GM15510 (cell line): ENCODE results near the gene NTRK2.

Experiments
- POLR2A ChIP-seq: IDR thresholded peaks from 3 replicates; pipeline ENCODE4 v1.6.1; 2011; ENCODE audit warnings: borderline replicate concordance; ENCODE audit not compliant: insufficient read length; ENCODE audit errors: extremely low read depth

NTRK2 gene

DNA sequence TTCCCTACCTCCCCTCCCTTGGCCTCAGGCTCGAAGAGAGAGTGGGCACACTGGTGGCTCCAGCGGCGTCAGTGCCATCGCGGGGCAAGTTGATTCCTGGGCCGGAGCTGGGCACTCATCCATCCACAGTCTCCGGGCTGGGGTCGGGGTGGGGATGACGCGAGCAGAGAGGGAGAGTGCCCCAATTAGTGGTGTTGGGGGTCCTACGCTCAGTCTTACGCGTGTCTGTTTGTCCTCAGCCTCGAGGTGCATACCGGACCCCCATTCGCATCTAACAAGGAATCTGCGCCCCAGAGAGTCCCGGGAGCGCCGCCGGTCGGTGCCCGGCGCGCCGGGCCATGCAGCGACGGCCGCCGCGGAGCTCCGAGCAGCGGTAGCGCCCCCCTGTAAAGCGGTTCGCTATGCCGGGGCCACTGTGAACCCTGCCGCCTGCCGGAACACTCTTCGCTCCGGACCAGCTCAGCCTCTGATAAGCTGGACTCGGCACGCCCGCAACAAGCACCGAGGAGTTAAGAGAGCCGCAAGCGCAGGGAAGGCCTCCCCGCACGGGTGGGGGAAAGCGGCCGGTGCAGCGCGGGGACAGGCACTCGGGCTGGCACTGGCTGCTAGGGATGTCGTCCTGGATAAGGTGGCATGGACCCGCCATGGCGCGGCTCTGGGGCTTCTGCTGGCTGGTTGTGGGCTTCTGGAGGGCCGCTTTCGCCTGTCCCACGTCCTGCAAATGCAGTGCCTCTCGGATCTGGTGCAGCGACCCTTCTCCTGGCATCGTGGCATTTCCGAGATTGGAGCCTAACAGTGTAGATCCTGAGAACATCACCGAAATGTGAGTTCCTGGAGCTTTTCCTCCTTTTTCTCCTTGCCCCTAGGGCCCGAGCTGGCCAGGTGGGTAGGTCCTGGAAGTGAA lies 861 bp downstream of the NTRK2 start:
- no peak for TF ChIP-seq POLR2A

DNA sequence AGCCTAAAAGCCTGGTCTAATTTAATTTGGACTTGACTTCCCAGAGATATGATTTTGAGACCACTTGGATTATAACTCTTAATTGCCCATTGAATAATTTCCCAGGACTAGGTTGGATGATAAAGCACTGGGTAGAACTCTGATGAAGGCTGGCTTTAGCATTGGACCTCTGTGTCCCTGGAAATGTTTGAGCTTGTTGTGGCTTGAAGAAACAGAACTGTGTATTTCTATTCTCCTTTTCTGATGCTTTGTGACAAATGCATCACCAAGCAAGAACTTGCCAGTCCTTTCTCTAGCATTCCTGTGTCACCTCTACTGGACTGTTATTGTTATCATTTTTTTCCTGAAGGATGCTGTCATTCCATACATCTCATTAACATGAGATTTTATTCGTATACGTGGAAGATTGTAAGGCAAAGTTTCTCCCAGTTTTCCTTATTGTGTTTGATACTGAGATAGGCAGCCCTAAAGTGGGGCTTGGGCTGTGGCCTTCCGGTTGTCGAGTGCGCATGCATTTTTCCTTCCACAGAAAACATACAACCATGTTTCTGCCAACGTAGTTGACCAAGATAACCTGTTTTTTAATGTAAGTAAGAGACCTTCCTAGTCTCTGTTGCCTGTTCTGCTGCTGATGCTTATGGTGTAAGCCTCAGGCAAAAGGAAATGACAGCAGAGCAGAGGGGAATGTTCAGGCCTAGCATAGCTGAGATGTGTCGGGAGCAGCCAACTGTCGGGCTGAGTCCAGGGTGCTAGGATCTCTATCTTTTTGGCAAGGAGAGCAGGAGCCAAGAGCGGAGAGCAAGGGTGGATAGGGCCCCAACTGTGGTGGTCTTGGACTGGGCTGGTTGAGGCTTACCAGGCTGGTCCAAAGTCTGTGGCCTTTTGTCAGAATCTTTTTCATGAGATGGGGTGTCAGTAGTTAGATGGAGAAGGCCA lies 2.3 kb downstream of the NTRK2 start:
- no peak for TF ChIP-seq POLR2A

DNA sequence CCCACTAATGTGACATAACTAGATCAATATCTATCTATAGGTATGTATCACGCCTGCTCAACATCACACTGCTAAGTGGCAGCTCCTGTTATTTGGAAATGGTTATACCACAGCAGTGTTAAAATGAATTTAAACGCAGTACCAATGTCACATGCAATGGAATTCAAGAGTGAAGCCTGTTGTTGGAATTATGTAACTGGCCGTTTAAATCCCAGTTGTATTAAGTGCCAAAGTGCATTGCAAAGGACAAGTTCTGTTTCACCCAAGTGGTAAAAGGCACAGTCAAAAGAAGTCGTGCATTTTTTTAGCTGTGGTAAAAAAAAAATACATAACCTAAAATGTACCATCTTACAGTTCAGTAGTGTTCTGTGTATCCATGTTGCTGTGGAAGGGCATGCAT lies 4.3 kb downstream of the NTRK2 start:
- TF ChIP-seq POLR2A: no peak

DNA sequence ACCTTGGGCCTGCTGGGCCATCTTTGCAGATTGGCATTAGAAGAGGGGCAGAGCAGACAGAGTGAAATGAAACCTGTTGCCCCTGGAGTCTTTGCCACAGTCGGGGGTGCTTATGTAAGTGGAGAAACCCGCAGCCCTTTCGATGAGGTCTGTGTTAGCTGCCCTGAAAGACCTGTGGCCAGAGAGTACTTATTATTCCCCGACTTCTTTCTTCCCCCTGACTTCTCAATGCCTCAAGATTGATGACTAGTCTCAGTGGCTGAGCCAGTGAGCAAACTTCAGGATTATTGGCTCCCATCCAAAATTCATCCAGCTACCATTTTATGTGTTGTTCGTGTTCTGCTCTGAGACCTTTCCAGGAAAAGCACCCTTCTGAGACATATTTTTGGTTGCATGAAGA lies 7.6 kb downstream of the NTRK2 start:
- no peak for TF ChIP-seq POLR2A

DNA sequence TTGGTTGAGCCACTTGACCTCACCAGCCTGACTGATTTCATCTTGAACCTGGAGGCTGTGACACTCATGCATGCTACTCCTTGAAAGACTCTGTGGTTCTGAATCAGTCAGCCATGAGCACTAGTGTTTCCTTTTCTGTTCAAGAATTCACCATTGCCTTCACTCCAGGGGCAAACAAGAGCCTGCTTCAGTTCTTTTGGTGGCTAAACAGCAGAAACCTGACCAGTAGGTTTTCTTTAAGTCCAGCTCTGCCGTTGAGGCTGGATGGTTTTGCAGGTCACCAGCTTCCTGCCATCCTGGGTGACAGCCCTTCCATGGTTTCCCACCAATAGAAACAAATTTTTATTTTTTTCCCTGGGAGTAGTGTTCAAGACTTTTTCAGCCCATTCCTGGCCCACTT lies 10.0 kb downstream of the NTRK2 start:
- TF ChIP-seq POLR2A: no peak

DNA sequence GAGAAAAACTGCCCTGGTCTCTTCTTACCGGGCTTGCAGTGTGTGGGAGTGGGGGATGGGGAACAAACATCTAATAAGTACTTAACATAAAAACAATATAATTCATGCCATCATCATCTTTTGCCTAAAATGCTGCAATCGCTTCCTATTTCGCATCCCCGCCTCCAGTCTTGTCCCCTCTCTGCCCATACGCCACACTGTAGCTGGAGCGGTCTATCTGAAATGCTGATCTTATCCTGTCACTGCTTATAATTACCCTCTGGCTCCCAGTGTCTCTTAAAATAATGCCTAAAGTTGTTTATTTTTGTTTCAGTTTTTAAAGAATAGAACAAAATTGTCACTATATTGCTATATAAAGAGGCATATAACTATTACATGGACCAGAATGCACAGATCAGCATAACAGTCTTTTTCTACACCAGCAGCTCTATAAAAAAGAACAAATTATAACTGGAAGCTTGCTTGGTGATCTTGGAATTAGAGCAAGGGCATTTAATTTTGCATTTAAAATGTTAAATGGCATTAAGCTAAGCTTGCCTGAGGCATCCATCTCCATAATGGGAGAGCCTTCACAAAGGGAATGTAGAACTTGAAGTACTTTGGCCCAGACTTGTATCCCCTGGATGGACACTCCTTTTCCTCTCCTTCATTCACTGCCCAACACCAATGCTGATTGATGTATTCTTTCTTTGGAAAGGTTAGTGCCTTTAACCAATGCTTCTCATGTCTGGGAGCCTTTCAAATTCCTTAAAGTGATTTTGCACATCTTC lies 12.2 kb downstream of the NTRK2 start:
- no peak for TF ChIP-seq POLR2A

- TF ChIP-seq POLR2A: no peak
Observed at GRCh38 chr9:84686068-84686467, 16.5 kb downstream of the NTRK2 start.

- no peak for TF ChIP-seq POLR2A
Observed at GRCh38 chr9:84688956-84689355, 19.4 kb downstream of the NTRK2 start.

- no peak for TF ChIP-seq POLR2A
Observed at GRCh38 chr9:84691634-84692033, 22.1 kb downstream of the NTRK2 start.

DNA sequence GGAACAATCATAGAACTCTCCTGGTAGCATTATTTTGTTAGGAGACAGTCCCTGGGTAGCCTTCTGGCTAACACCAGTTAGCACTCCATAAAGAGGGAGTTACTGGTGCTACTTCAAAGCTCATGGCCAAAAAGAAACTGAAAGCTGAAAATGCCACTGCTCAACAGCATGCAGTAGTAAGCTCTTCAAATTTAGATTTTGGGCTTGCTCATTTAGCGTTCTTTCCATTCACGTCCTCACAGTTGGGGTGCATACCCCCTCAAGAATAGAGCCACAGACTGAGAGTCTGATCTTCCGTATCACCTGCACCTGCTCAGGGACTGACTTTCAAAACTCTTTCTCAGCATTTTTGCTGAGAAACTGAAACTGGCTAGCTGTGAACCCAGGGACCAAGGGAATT lies 24.7 kb downstream of the NTRK2 start:
- TF ChIP-seq POLR2A: no peak

DNA sequence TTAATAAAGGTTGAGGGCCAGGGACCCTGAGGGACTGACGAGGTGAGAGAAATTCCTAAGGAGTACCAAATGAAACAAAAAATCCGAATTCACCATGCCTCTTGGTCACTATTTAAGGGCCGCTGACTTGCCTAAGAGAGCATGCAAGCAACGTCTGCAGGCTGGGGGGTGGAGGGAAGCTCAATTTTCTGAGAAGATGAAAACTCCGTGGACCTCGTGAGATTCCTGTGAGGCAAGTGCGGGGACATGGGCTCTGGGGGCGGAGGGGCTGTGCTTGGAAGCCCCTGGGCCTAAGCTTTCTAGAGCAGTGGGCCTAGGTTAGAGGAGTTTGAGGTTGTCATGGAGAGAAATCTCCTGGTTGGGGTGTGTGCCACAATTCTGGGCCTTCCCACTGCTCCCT lies 27.5 kb downstream of the NTRK2 start:
- no peak for TF ChIP-seq POLR2A

DNA sequence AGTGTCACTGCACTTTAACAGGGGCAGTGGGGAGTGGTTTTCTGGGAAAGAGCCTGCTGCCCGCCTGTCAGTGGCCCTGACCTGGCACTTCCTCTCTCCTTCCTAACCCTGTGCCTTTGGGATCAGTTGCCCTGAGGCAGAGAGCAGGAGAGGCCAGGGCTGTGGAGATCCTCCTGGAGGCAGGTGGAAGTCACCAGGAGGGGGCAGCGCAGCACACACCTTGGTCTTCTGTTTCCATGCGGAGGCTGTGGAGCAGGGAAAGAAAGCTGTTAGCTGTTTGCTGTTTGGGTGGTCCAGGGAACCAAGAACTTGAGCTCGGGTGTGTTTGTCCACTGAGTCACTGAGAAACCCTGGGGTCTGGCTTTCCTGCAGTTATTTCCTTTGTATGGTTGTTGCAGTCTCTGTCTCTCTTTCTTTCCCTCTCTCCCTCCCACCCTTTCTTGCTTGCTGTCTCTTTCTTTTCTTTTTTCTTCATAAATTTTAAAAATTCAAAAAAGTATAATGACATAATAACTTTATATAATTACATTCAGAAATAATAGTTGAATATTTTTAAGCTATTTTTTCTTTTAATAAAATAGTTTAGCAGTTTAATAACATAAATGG lies 28.1 kb downstream of the NTRK2 start:
- no peak for TF ChIP-seq POLR2A

DNA sequence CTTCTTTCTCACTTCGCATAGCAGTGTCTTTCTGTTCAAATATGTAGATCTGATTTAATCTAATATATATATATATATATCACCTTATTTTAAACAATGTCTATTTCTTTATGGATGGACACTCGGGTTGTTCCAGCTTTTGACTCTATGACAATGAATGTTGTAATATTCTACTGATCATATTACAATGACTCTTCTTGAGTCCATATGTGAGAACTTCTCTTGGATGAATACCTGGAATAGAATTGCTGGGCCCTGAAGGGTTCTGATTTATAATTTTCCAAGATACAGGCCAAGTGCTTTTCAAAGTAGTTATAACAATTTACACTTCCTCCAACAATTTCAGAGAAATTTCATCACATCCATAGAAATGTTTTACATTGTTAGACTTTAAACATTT lies 28.8 kb downstream of the NTRK2 start:
- TF ChIP-seq POLR2A: no peak

- TF ChIP-seq POLR2A: no peak
Observed at GRCh38 chr9:84699984-84700383, 30.5 kb downstream of the NTRK2 start.
